Kidney (tissue), 14 donors: Measurements from ENCODE around the gene WNT3. TPM values are rescaled to one million over a fixed set of nuclear protein-coding genes. Genes with fewer than 3 reads are reported as not detected.

Experiments used
- DNase-seq, 5 donors: peaks; one replicate each; pipeline ENCODE4 v3.0.0-alpha.2; 2013 to 2020
- FAIRE-seq: peaks from 2 replicates; lab custom pipeline; 2012; peaks lifted over from hg19 to GRCh38; lab: Jason Lieb, UNC
- H3K27ac ChIP-seq, 2 donors: one replicate each; pipeline ENCODE4 v1.7.0; 2013; ENCODE audit warnings: low read depth in 2 of 2, low read length in 2 of 2, inconsistent platforms in 1 of 2
- H3K27me3 ChIP-seq: one replicate; pipeline ENCODE4 v1.7.1; 2013; ENCODE audit warnings: low read length, inconsistent platforms; ENCODE audit not compliant: control insufficient read depth, insufficient read depth
- H3K36me3 ChIP-seq, 3 donors: one replicate each; pipeline versions ENCODE4 v1.7.0 to v1.7.1; 2013; ENCODE audit warnings: low read length in 3 of 3, control low read depth in 1 of 3, inconsistent platforms in 1 of 3; ENCODE audit not compliant: insufficient read depth in 3 of 3, control insufficient read depth in 2 of 3
- H3K4me1 ChIP-seq, 3 donors: one replicate each; pipeline versions ENCODE4 v1.7.0 to v1.7.1; 2013; ENCODE audit warnings: low read length in 3 of 3, inconsistent platforms in 1 of 3, low read depth in 1 of 3; ENCODE audit not compliant: control insufficient read depth in 2 of 3, insufficient read depth in 2 of 3
- H3K4me3 ChIP-seq, 3 donors: one replicate each; pipeline versions ENCODE4 v1.7.0 to v1.8.1; 2013; ENCODE audit warnings: low read length in 3 of 3, control low read depth in 1 of 3, inconsistent platforms in 1 of 3
- H3K9ac ChIP-seq, 3 donors: one replicate each; pipeline versions ENCODE4 v1.7.0 to v1.7.1; 2013; ENCODE audit warnings: low read length in 3 of 3, control low read depth in 1 of 3, inconsistent platforms in 1 of 3
- H3K9me3 ChIP-seq, 3 donors: one replicate each; pipeline versions ENCODE4 v1.7.0 to v1.7.1; 2013; ENCODE audit warnings: low read length in 3 of 3, control low read depth in 1 of 3, inconsistent platforms in 1 of 3; ENCODE audit not compliant: control insufficient read depth in 2 of 3, insufficient read depth in 1 of 3
- intact Hi-C: fragments of 100-400 bp; cut with DNase I; formaldehyde crosslinking; loops from one replicate; pipeline ENCODE4 v1.11.1; 2022
- polyA plus RNA-seq: library from polyadenylated mRNA; stranded (reverse); fragments of 350-450 nt; fragmentation: Illumina TruSeq; extraction: RNeasy Lipid Tissue Mini Kit (QIAGEN cat#74804); gene quantifications from one replicate; pipeline ENCODE4 v1.2.3, GENCODE V29; 2014; ENCODE audit warnings: low read depth, low replicate concordance; ENCODE audit not compliant: insufficient read depth
- total RNA-seq: library from RNA; stranded (reverse); fragmentation: NEBNext Ultra II Directional; extraction: Animal tissue kit (Norgen Biotek cat#: 25700); gene quantifications from one replicate; pipeline ENCODE4 v1.2.1, GENCODE V29; 2021
- TF ChIP-seq, protein P1 (sequence below): IDR thresholded peaks from 3 replicates; pipeline ENCODE4 v1.5.1; 2012; ENCODE audit warnings: mild to moderate bottlenecking, moderate library complexity, borderline replicate concordance; ENCODE audit not compliant: insufficient read depth; ENCODE audit errors: extremely low read depth
- donor health status: control.
- donor health status: control.
- donor health status: control.
- donor health status: control.
- donor health status: control.
- donor health status: DM: yes; HTN: yes; CAD: no.
- donor health status: Normal renal cell carcinoma (clear cell type).

WNT3 gene
- total and polyA plus RNA-seq, 2 donors from 2014 or later, result 0.38 to 1.3 TPM

DNA sequence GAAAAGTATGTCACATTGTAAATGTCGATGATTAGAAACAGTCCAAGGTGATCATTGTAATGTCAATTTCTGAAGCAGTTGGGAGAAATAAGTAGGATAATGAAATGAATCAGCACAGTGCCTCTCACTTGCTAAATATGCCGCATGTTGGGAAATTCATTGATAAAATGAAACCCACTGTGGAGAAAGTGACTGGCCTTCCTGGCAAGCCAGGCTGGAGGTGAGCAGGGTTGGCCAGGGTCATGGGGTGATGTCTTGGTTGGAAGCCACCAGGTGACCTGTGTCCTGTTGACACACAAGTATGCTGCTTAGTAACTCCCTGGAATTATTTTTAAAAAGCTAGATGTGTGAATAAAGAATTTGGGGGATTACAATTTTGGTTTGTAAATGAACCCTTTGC is 18.0 kb upstream of the WNT3 start:
- no peak for DNase-seq
- Histone ChIP-seq H3K27ac (no peak overlapping the region), H3K27me3 (peaks cover 3% of the 10 kb centered on the region), H3K36me3 (no peaks in the 10 kb centered on the region), H3K4me3 (no peak overlapping the region), H3K4me1 (no peaks in the 10 kb centered on the region), H3K9me3 (no peaks in the 10 kb centered on the region), H3K9ac (no peak overlapping the region)
- intact Hi-C loops, result no loop called here
- no peak for FAIRE-seq
- TF ChIP-seq, protein P1, sequence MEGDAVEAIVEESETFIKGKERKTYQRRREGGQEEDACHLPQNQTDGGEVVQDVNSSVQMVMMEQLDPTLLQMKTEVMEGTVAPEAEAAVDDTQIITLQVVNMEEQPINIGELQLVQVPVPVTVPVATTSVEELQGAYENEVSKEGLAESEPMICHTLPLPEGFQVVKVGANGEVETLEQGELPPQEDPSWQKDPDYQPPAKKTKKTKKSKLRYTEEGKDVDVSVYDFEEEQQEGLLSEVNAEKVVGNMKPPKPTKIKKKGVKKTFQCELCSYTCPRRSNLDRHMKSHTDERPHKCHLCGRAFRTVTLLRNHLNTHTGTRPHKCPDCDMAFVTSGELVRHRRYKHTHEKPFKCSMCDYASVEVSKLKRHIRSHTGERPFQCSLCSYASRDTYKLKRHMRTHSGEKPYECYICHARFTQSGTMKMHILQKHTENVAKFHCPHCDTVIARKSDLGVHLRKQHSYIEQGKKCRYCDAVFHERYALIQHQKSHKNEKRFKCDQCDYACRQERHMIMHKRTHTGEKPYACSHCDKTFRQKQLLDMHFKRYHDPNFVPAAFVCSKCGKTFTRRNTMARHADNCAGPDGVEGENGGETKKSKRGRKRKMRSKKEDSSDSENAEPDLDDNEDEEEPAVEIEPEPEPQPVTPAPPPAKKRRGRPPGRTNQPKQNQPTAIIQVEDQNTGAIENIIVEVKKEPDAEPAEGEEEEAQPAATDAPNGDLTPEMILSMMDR, result no peak

DNA sequence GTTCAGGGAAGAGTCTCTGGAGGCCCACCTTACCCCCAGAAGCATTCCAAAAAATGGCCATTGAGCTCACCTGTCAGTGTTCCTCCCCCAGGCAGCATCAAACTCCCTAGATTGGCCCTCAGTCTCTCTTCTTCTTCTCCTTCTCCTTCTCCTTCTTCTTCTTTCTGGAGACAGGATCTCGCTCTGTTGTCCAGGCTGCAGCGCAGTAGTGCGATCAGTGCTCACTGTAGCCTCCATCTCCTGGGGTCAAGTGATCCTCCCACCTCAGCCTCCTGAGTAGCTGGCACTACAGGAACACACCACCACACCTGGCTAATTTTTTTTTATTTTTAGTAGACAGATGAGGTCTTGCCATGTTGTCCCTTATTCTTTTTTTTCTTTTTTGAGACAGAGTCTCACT is 16.4 kb upstream of the WNT3 start:
- Histone ChIP-seq H3K36me3 (no peaks in the 10 kb centered on the region), H3K9ac (no peak overlapping the region), H3K27ac (no peak overlapping the region), H3K4me1 (no peaks in the 10 kb centered on the region), H3K27me3 (no peaks in the 10 kb centered on the region), H3K4me3 (no peak overlapping the region), H3K9me3 (no peaks in the 10 kb centered on the region)
- intact Hi-C loops, result no loop called here
- TF ChIP-seq, protein P1, result no peak
- FAIRE-seq (no peak), DNase-seq (no peak)

DNA sequence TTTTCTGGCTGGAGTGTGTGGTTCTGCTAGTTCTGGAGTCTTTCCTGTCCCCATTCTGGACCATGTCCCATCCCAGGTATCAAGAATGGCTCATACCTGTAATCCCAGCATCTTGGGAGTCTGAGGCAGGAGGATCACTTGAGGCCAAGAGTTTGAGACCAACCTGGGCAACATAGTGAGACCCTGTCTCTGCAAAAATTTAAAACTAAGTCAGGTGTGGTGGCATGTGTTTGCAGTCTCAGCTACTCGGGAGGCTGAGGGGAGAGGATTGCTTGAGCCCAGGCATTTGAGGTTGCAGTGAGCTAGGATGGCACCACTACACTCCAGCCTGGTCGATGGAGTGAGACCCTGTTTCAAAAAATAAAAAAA is 15.3 kb upstream of the WNT3 start:
- H3K27me3 ChIP-seq, result no peaks in the 10 kb centered on the region

More for the DNA sequence above, 15.3 kb upstream of the WNT3 start:
- Histone ChIP-seq H3K4me3 (no peak overlapping the region), H3K4me1 (no peaks in the 10 kb centered on the region), H3K9ac (no peak overlapping the region), H3K36me3 (no peaks in the 10 kb centered on the region), H3K9me3 (no peaks in the 10 kb centered on the region), H3K27ac (no peak overlapping the region)
- intact Hi-C loops, result no loop called here
- no peak for FAIRE-seq
- TF ChIP-seq, protein P1, result no peak
- DNase-seq, result no peak
